Panc1 (cell line): ENCODE measurements around the gene ADAM29. TPM values are rescaled to one million over a fixed set of nuclear protein-coding genes. Genes with fewer than 3 reads are reported as not detected.

Source experiments
- ATAC-seq: fragments of 200-7000 bp; cut with Tn5 transposase; 2 replicates; pipeline ENCODE4 v1.9.1; 2020; ENCODE audit warnings: mild to moderate bottlenecking, moderate library complexity
- BruUV-seq: library from RNA; stranded (reverse); fragments of 400-500 nt; replicated peaks from 2 replicates; lab custom pipeline; 2021; lab: Mats Ljungman, UMichigan
- CTCF ChIA-PET: fragments of 300-600 bp; sonication (Branson Sonifier 250); formaldehyde crosslinking; loops from one replicate; lab custom pipeline; 2022; ENCODE audit warnings: antibody characterized with exemption; lab: Charles Lee
- POLR2A ChIA-PET: fragments of 300-600 bp; sonication (Branson Sonifier 250); formaldehyde crosslinking; loops from one replicate; lab custom pipeline; 2022; ENCODE audit warnings: antibody characterized with exemption; lab: Charles Lee
- DNase-seq: peaks from one replicate; pipeline ENCODE4 v3.0.0-alpha.2; 2010; ENCODE audit warnings: low read depth, low spot score
- H3K27ac ChIP-seq: 2 replicates; pipeline ENCODE4 v1.5.1; 2011; ENCODE audit warnings: mild to moderate bottlenecking, low read length, inconsistent platforms
- H3K27me3 ChIP-seq: fragments of 200-500 bp; sonication (Bioruptor generic); 2 replicates; pipeline ENCODE4 v1.6.0; 2014; ENCODE audit warnings: low read length, inconsistent platforms; ENCODE audit not compliant: control insufficient read depth, insufficient read depth
- H3K36me3 ChIP-seq: fragments of 200-500 bp; sonication (Bioruptor generic); 2 replicates; pipeline ENCODE4 v1.5.1; 2014; ENCODE audit warnings: inconsistent platforms, mild to moderate bottlenecking, low read length, moderate library complexity; ENCODE audit not compliant: control insufficient read depth, insufficient read depth
- H3K4me1 ChIP-seq: 2 replicates; pipeline ENCODE4 v1.5.1; 2011; ENCODE audit warnings: inconsistent platforms, mild to moderate bottlenecking, low read length, moderate library complexity; ENCODE audit not compliant: control insufficient read depth, insufficient read depth
- H3K4me3 ChIP-seq, 2 experiments: 2 replicates each; pipeline ENCODE4 v1.5.1; 2011 to 2012; ENCODE audit warnings: low read depth in 2 of 2, low read length in 2 of 2, mild to moderate bottlenecking in 2 of 2, inconsistent platforms in 1 of 2, moderate library complexity in 1 of 2
- H3K9me3 ChIP-seq: fragments of 200-500 bp; sonication (Bioruptor generic); 2 replicates; pipeline ENCODE4 v1.5.1; 2014; ENCODE audit warnings: low read depth, mild to moderate bottlenecking, inconsistent platforms, low read length, moderate library complexity; ENCODE audit not compliant: control insufficient read depth, insufficient read depth
- CTCF ChIP-seq: fragments of 450-650 bp; IDR thresholded peaks from 2 replicates; pipeline ENCODE4 v1.5.1; 2017; ENCODE audit warnings: mild to moderate bottlenecking
- POLR2AphosphoS5 ChIP-seq: IDR thresholded peaks from 2 replicates; pipeline ENCODE4 v1.6.1; 2012; ENCODE audit warnings: mild to moderate bottlenecking, low read depth, low read length, moderate library complexity
- REST ChIP-seq, 2 experiments: IDR thresholded peaks; 2 replicates each; pipeline ENCODE4 v1.6.1; 2011 to 2012; ENCODE audit warnings: low read depth in 2 of 2, control low read depth in 1 of 2, low read length in 1 of 2, mild to moderate bottlenecking in 1 of 2, moderate library complexity in 1 of 2; ENCODE audit not compliant: insufficient read depth in 1 of 2
- SIN3A ChIP-seq: IDR thresholded peaks from 2 replicates; pipeline ENCODE4 v1.6.1; 2012; ENCODE audit warnings: low read depth, mild to moderate bottlenecking, low read length, moderate library complexity, borderline replicate concordance; ENCODE audit not compliant: insufficient read depth
- TCF7L2 ChIP-seq: IDR thresholded peaks from 2 replicates; pipeline ENCODE4 v1.6.1; 2011; ENCODE audit warnings: mild to moderate bottlenecking, low read depth, low read length, inconsistent platforms
- in situ Hi-C: cut with HindIII; loops from 2 replicates; pipeline ENCODE4 v1.10.0; 2016; ENCODE audit warnings: low sequenced_read_pairs, low pct_unique_long_range_greater_than_20kb
- intact Hi-C: fragments of 100-400 bp; cut with micrococcal nuclease; formaldehyde crosslinking; loops from one replicate; pipeline ENCODE4 v1.10.0; 2022; ENCODE audit not compliant: unreplicated experiment
- total RNA-seq: library from RNA; stranded (reverse); gene quantifications from one replicate; pipeline ENCODE4 v1.2.1, GENCODE V29; 2021; ENCODE audit not compliant: unreplicated experiment

The ADAM29 gene
- total RNA-seq, 1 experiment from 2014 or later: not detected

GRCh38 chr4:174926958-174927357 lies 8.8 kb downstream of the ADAM29 start:
- Histone ChIP-seq H3K36me3 (no peaks in the 10 kb centered on the region), H3K9me3 (no peaks in the 10 kb centered on the region), H3K27me3 (no peaks in the 10 kb centered on the region), H3K27ac (no peak overlapping the region), H3K4me3 (no peak overlapping the region), H3K4me1 (no peaks in the 10 kb centered on the region)
- ChIA-PET POLR2A (no interaction called here), CTCF (no interaction called here)
- ATAC-seq: no peak
- intact Hi-C loops: no loop called here
- in situ Hi-C loops: no loop called here
- TF ChIP-seq REST (IDR thresholded peaks at IDR 0.05; ENCODE audit: insufficient read depth in 1 of 2, low read depth in 2 of 2, low read length in 1 of 2) (no peak), TCF7L2 (no peak), CTCF (no peak), SIN3A (no peak)
- no TSS peak for BruUV-seq
- no peak for DNase-seq

- TF ChIP-seq TCF7L2 (no peak), CTCF (no peak), REST (IDR thresholded peaks at IDR 0.05; ENCODE audit: insufficient read depth in 1 of 2, low read depth in 2 of 2, low read length in 1 of 2) (no peak), SIN3A (no peak), POLR2AphosphoS5 (no peak)
- Histone ChIP-seq H3K4me1 (no peaks in the 10 kb centered on the region), H3K9me3 (no peaks in the 10 kb centered on the region), H3K27me3 (no peaks in the 10 kb centered on the region), H3K4me3 (no peak overlapping the region), H3K36me3 (no peaks in the 10 kb centered on the region), H3K27ac (no peak overlapping the region)
- no peak for ATAC-seq
- ChIA-PET CTCF (no interaction called here), POLR2A (no interaction called here)
- intact Hi-C loops (no loop called here), in situ Hi-C loops (no loop called here)
- DNase-seq: no peak
- BruUV-seq: no TSS peak
Observed at GRCh38 chr4:174928174-174928573, 10.0 kb downstream of the ADAM29 start.
